Uterus (tissue), 4 donors: Measurements from ENCODE around the gene RTL5. TPM values are rescaled to one million over a fixed set of nuclear protein-coding genes. Genes with fewer than 3 reads are reported as not detected.
A peak's percentile ranks its signal among the peaks of the same experiment; 100 is the strongest.
"Not testable (repeated sequence)": the region's sequence is repeated elsewhere in the genome, so short reads cannot be mapped to it uniquely, and the experiment has no call there.

ENCODE experiments used
- DNase-seq, 2 donors: peaks; one replicate each; pipeline ENCODE4 v3.0.0-alpha.2; 2019 to 2020
- H3K27ac ChIP-seq, 2 donors: fragments of 200-600 bp; sonication (generic); 1 replicate in 1 of 2; 2 replicates in 1 of 2; pipeline ENCODE4 v1.5.1; 2016 to 2018
- H3K27me3 ChIP-seq, 2 donors: fragments of 200-600 bp; sonication (generic); one replicate each; pipeline ENCODE4 v1.5.1; 2018 to 2019; ENCODE audit warnings: control low read depth in 1 of 2
- H3K36me3 ChIP-seq, 2 donors: fragments of 200-600 bp; sonication (generic); one replicate each; pipeline ENCODE4 v1.5.1; 2019; ENCODE audit warnings: control low read depth in 1 of 2
- H3K4me1 ChIP-seq, 2 donors: fragments of 200-600 bp; sonication (generic); one replicate each; pipeline ENCODE4 v1.5.1; 2018 to 2019; ENCODE audit warnings: control low read depth in 1 of 2
- H3K4me3 ChIP-seq, 2 donors: fragments of 200-600 bp; sonication (generic); 1 replicate in 1 of 2; 2 replicates in 1 of 2; pipeline ENCODE4 v1.5.1; 2018 to 2019; ENCODE audit warnings: mild to moderate bottlenecking in 1 of 2
- H3K9me3 ChIP-seq, 2 donors: fragments of 200-600 bp; sonication (generic); one replicate each; pipeline ENCODE4 v1.5.1; 2019; ENCODE audit warnings: control low read depth in 1 of 2
- CTCF ChIP-seq, 4 experiments: fragments of 200-600 bp in 2 of 4; fragments of 450-650 bp in 2 of 4; sonication (generic) in 2 of 4; IDR thresholded peaks; one replicate each; pipeline ENCODE4 v1.5.1; 2016 to 2019; ENCODE audit warnings: antibody characterized with exemption in 4 of 4, mild to moderate bottlenecking in 2 of 4, moderate library complexity in 1 of 4
- POLR2A ChIP-seq, 2 donors: fragments of 450-650 bp; IDR thresholded peaks; one replicate each; pipeline ENCODE4 v1.6.1; 2016; ENCODE audit warnings: antibody characterized with exemption in 2 of 2, mild to moderate bottlenecking in 1 of 2, moderate library complexity in 1 of 2
- intact Hi-C: fragments of 100-400 bp; cut with DNase I; formaldehyde crosslinking; loops from one replicate; pipeline ENCODE4 v1.15.1; 2023; ENCODE audit warnings: low total_unique reads
- total RNA-seq, 4 donors: library from RNA; depleted of rRNA in 3 of 4; stranded (reverse); fragments of >200 nt in 3 of 4; gene quantifications; one replicate each; pipeline versions ENCODE4 v1.1.0 to v1.2.4, GENCODE V29; 2014 to 2023
- donor health status: DM: yes; HTN: yes; CAD: no.

RTL5 gene
- total RNA-seq: 10 to 100 TPM in 1 of 4 donors, 1 to 10 TPM in 3; 2.3 to 23.3 (median 6.1) TPM

GRCh38 chrX:72131317-72132294 lies at the start of gene RTL5:
Gene RTL5, minus strand, starts transcription at chrX:72131915.
- peak in 1 of 4 experiments; percentile 7 for TF ChIP-seq CTCF (IDR thresholded peaks at IDR 0.05)
- TF ChIP-seq POLR2A (IDR thresholded peaks at IDR 0.05): peak; percentile 25 to 47
- Histone ChIP-seq H3K36me3 (no peaks in the 10 kb centered on the region), H3K27ac (peak within 1 kb of the TSS; percentile 78 to 79), H3K4me3 (peak within 1 kb of the TSS; percentile 39 to 50), H3K27me3 (no peaks in the 10 kb centered on the region), H3K4me1 (no peaks in the 10 kb centered on the region), H3K9me3 (no peaks in the 10 kb centered on the region)
- DNase-seq: peak; percentile 88 to 93
- intact Hi-C loops: no loop called here

- Histone ChIP-seq H3K4me1 (no peaks in the 10 kb centered on the region), H3K27me3 (no peaks in the 10 kb centered on the region), H3K9me3 (no peaks in the 10 kb centered on the region), H3K36me3 (no peaks in the 10 kb centered on the region), H3K4me3 (peak overlapping the region in 1 of 2 donors; percentile 48), H3K27ac (peak overlapping the region; percentile 70 to 79)
- intact Hi-C loops: no loop called here
- no peak for DNase-seq
- no peak for TF ChIP-seq POLR2A (IDR thresholded peaks at IDR 0.05)
- TF ChIP-seq CTCF (IDR thresholded peaks at IDR 0.05): no peak
These were observed 48.8 kb upstream of the RTL5 start for GRCh38 chrX:72180539-72180938.

GRCh38 chrX:72176981-72177380 lies 45.3 kb upstream of the RTL5 start:
- TF ChIP-seq CTCF (IDR thresholded peaks at IDR 0.05) (no peak), POLR2A (IDR thresholded peaks at IDR 0.05) (no peak)
- no peaks in the 10 kb centered on the region for H3K9me3 ChIP-seq
- intact Hi-C loops: no loop called here
- H3K4me3 ChIP-seq: no peak overlapping the region
- DNase-seq: no peak
- no peak overlapping the region for H3K27ac ChIP-seq
- no peaks in the 10 kb centered on the region for H3K36me3 ChIP-seq
- H3K27me3 ChIP-seq: no peaks in the 10 kb centered on the region
- H3K4me1 ChIP-seq: no peaks in the 10 kb centered on the region

GRCh38 chrX:72176289-72176688 lies 44.6 kb upstream of the RTL5 start:
- DNase-seq, H3K9me3 ChIP-seq, intact Hi-C loops, H3K27me3 ChIP-seq, H3K4me1 ChIP-seq, H3K4me3 ChIP-seq, H3K36me3 ChIP-seq, H3K27ac ChIP-seq: not testable (repeated sequence)

GRCh38 chrX:72169008-72169728 lies 37.5 kb upstream of the RTL5 start:
- Histone ChIP-seq H3K4me1 (no peaks in the 10 kb centered on the region), H3K27ac (no peak overlapping the region), H3K36me3 (no peaks in the 10 kb centered on the region), H3K4me3 (no peak overlapping the region), H3K27me3 (no peaks in the 10 kb centered on the region), H3K9me3 (no peaks in the 10 kb centered on the region)
- TF ChIP-seq CTCF (IDR thresholded peaks at IDR 0.05) (no peak), POLR2A (IDR thresholded peaks at IDR 0.05) (no peak)
- intact Hi-C loops: no loop called here
- DNase-seq: no peak
